ENCODE data around the gene HES7. TPM values are rescaled to one million over a fixed set of nuclear protein-coding genes. Genes with fewer than 3 reads are reported as not detected.
"Not testable (repeated sequence)": the region's sequence is repeated elsewhere in the genome, so short reads cannot be mapped to it uniquely, and the experiment has no call there.

Gene HES7
- total RNA-seq, 4 donors from 2014 or later: not detected

DNA sequence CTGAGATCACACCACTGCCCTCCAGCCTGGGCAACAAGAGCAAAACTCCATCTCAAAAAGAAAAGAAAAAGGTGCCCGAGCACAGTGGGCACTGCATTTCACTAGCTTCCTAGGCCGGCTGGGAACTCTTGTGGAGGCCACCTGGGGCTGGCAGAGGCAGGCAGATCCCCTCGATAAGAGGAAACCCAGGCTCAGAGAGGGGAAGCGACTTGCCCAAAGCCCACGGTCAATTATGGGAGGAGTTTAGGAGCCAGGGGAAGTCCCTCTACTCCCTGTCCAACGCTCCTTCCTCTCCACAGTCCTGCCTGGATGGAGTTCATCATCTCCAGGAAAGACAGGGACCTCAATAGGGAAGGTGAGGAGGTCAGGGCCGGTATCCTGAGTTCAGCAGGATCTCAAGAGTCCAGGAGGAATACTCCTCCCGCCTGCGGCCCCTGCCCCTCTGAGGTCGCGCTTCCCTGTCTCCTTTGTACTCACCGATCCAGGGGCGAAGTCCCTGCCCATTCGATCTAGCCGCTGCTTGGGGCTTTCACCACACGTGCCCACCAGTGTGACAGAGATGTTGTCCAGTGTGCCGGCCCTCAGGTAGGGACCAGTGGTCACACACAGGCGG lies 6.4 kb downstream of the HES7 start:
- TF ChIP-seq, protein P1, sequence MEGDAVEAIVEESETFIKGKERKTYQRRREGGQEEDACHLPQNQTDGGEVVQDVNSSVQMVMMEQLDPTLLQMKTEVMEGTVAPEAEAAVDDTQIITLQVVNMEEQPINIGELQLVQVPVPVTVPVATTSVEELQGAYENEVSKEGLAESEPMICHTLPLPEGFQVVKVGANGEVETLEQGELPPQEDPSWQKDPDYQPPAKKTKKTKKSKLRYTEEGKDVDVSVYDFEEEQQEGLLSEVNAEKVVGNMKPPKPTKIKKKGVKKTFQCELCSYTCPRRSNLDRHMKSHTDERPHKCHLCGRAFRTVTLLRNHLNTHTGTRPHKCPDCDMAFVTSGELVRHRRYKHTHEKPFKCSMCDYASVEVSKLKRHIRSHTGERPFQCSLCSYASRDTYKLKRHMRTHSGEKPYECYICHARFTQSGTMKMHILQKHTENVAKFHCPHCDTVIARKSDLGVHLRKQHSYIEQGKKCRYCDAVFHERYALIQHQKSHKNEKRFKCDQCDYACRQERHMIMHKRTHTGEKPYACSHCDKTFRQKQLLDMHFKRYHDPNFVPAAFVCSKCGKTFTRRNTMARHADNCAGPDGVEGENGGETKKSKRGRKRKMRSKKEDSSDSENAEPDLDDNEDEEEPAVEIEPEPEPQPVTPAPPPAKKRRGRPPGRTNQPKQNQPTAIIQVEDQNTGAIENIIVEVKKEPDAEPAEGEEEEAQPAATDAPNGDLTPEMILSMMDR (IDR thresholded peaks at IDR 0.05): no peak
- TF ChIP-seq POLR2A (IDR thresholded peaks at IDR 0.05): no peak
- intact Hi-C loops (cut with DNase I; ENCODE audit: low total_unique reads): no loop called here
- no peak for DNase-seq (ENCODE audit: low spot score in 2 of 2)
- 20 to 28% methylated on average over 18 of the region's 18 CpGs for WGBS, 2 donors
- no peak overlapping the region for H3K4me3 ChIP-seq (ENCODE audit: low read depth, poor library complexity, severe bottlenecking)

DNA sequence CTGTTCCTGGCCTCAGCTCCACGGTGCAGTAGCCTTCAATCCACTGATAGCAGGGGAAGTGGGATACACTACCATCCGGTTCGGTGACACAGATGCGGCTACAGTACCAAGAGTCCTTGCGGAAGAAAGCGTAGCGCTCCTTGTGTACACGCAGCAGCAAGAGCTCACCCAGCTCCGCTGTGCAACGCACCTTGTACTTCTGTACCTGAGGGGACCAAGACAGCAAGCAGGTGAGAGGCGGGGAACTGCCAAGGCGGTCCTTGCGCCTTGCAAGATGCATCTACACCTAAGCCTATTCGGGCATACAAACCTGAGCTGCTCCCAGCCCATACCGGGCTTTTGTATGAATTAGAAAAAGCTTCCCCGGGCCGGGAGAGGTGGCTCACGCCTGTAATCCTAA lies 7.1 kb downstream of the HES7 start:
- intact Hi-C loops (cut with DNase I; ENCODE audit: low total_unique reads): no loop called here
- TF ChIP-seq, protein P1 (IDR thresholded peaks at IDR 0.05): no peak
- no peak for TF ChIP-seq POLR2A (IDR thresholded peaks at IDR 0.05)
- WGBS, 2 donors: 66 to 73% methylated on average over 18 of the region's 18 CpGs
- no peak overlapping the region for H3K4me3 ChIP-seq (ENCODE audit: low read depth, poor library complexity, severe bottlenecking)
- DNase-seq (ENCODE audit: low spot score in 2 of 2): no peak

DNA sequence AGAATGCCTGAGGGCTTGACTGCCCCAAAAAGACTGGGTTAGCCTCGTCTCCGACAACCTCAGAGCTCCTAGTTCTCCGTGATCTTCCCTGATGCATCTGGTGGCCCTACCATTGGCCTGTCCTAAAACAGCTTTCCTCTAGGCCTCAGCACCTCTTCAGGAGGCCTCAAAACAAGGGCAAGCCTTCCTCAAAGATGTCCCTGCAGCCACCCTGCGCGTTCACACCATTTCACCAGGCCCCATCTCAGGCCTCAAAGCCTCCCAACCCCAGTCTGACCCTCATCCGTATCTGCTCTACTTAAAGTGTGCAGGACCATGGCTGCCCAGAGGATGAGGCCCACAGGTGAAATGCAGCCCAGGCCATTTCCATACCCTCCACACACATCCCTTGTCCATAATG lies 13.0 kb downstream of the HES7 start:
- no peak overlapping the region for H3K4me3 ChIP-seq (ENCODE audit: low read depth, poor library complexity, severe bottlenecking)
- WGBS, 2 donors: 95 to 100% methylated on average over 6 of the region's 6 CpGs
- intact Hi-C loops (cut with DNase I; ENCODE audit: low total_unique reads): no loop called here
- DNase-seq (ENCODE audit: low spot score in 2 of 2): no peak
- no peak for TF ChIP-seq POLR2A (IDR thresholded peaks at IDR 0.05)

DNA sequence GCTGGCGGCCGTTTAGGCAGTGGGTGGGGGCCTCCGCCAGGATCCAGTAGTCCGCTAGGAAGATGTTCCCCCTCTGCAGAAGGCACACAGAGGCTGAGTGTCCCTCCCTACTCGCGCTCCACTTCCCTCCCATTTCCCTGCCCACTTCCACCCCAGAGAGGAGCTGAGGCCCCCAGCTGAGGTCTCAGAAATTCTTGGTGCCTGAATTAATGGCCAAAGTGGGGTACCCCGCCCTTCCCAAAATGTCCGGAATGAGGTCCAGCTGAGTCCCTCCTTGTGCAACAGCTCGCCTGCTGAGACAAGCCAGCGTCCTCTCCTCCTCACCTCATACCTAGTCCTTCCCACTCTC lies 13.5 kb downstream of the HES7 start:
- WGBS, 2 donors: 20 to 23% methylated on average over 9 to 10 of the region's 10 CpGs
- H3K4me3 ChIP-seq (ENCODE audit: low read depth, poor library complexity, severe bottlenecking): no peak overlapping the region
- no peak for DNase-seq (ENCODE audit: low spot score in 2 of 2)
- intact Hi-C loops (cut with DNase I; ENCODE audit: low total_unique reads): no loop called here
- TF ChIP-seq POLR2A (IDR thresholded peaks at IDR 0.05): no peak
- TF ChIP-seq, protein P1 (IDR thresholded peaks at IDR 0.05): no peak

DNA sequence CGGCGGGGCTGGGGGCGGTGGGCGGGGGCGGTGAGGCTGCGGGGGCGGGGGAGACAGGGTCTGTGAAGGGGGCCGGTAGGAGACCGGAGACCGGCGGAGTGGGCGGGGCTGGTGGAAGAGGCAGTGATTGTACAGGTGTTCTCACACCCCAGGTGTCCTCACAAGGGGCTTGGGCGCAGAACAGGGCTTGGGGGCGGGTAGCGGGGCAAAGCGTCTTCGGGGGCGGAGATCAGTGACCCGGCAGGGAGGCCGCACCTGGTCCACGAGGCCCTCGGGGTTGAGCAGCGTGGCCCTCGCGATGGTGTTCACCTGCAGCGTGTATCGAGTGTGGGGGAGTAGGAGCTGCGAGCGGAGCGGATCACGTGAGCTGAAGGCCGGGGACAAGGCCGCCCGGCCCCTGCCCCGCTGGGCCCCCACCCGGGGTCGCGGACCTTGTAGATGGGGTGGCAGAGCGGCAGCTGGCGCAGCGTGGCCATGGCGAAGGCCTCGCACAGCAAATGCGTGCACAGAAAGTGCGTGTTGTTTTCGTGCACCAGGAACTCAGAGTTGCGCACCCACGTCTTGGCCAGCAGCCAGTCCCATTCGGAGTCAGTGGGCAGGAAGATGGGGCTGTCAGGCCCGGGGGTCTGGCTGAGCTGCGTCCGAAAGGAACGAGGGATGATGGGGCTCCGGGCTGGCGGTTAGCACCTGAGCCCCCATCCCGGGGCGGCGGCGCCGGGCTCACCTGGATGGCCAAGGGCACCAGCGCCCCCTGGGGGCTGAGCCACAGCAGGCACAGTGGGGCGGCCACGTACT lies 14.0 kb downstream of the HES7 start:
- H3K4me3 ChIP-seq (ENCODE audit: low read depth, poor library complexity, severe bottlenecking): no peak overlapping the region
- WGBS, 2 donors: 8 to 10% methylated on average over 31 to 37 of the region's 63 CpGs
- intact Hi-C loops (cut with DNase I; ENCODE audit: low total_unique reads): no loop called here
- DNase-seq (ENCODE audit: low spot score in 2 of 2): peak in 1 of 2 donors; percentile 91
- no peak for TF ChIP-seq POLR2A (IDR thresholded peaks at IDR 0.05)
- TF ChIP-seq, protein P1 (IDR thresholded peaks at IDR 0.05): peak in 1 of 3 donors; percentile 64

DNA sequence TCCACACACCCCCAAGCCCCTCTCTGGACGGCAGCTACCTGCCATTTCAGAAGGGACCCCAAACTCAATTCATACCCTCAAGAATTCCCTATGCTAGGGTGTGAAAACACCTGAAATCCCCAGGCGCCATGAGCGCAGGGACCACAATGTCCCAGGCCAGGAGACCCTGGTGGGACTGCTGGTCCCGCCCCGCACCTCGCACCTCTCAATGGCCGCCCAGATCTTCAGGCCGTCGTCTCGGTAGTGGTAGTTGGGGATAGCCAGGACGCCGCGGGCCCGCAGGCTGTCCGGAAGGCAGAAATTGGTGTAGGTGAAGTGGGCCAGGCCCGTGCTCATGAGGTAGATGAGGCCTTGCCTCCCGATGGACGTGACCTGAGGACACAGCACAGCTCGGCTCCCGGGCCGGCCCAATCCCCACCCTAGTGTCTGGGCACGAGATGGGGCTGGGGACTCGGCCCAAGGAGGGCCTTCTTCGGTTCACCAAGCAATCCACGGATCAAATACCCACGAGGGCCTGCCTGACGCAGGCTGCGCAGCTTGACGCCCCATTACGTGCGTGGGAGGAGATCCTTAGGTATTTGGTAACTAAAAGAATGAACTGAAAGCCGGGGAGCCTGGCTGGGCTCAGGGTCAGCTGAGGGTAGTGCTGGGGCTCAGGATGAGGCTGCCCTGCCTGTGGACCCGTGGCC lies 14.8 kb downstream of the HES7 start:
- WGBS, 2 donors: 85% methylated on average over 26 to 33 of the region's 33 CpGs
- no peak overlapping the region for H3K4me3 ChIP-seq (ENCODE audit: low read depth, poor library complexity, severe bottlenecking)
- TF ChIP-seq, protein P1 (IDR thresholded peaks at IDR 0.05): no peak
- TF ChIP-seq POLR2A (IDR thresholded peaks at IDR 0.05): no peak
- no peak for DNase-seq (ENCODE audit: low spot score in 2 of 2)
- intact Hi-C loops (cut with DNase I; ENCODE audit: low total_unique reads): no loop called here

DNA sequence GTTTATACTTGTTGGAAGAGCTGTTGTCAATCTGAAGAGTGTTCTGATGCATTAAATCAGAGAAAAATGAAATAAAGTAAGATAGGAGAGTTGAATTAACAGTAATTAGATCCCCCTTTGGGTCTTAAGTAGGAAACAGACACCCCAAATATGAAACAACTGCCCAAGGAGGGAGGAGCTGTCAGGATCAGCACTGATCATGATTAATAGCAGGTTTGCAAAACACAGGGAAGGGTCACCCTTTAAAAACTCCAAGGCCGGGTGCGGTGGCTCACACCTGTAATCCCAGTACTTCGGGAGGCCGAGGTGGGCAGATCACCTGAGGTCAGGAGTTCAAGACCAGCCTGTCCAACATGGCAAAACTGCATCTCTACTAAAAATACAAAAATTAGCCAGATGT lies 16.9 kb downstream of the HES7 start:
- intact Hi-C loops (cut with DNase I; ENCODE audit: low total_unique reads); DNase-seq (ENCODE audit: low spot score in 2 of 2); H3K4me3 ChIP-seq (ENCODE audit: low read depth, poor library complexity, severe bottlenecking): not testable (repeated sequence)
- 78 to 79% methylated on average over 4 of the region's 4 CpGs for WGBS, 2 donors

All from lower leg skin (tissue), 4 donors.